GM12874 (cell line): ENCODE measurements around the gene COPA.

Experiments
- TF ChIP-seq, protein P1 (sequence below): IDR thresholded peaks from 2 replicates; pipeline ENCODE4 v1.5.1; 2011; ENCODE audit warnings: low read depth, mild to moderate bottlenecking, control low read depth, low read length, moderate library complexity; ENCODE audit not compliant: insufficient read depth

COPA gene

DNA sequence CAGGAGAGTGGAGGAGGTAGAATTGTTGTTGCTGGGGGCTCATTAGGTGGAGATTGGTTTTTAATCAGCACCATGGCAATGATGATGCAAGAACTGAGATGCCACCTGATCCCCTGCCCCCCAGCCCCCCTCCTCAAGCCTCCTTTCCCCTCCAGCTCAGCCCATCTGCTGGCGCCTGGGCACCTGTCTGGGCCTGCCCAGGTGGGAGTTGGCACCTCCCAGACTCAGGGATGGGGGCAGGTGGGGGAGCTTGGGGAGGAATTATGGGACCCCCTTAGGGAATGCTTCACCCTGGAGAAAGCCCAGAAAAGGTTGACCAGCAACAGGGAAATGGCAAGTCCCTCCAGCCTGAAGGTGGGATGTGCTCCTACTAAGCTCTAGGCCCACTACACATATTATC is 22.3 kb upstream of the COPA start:
- TF ChIP-seq, protein P1, sequence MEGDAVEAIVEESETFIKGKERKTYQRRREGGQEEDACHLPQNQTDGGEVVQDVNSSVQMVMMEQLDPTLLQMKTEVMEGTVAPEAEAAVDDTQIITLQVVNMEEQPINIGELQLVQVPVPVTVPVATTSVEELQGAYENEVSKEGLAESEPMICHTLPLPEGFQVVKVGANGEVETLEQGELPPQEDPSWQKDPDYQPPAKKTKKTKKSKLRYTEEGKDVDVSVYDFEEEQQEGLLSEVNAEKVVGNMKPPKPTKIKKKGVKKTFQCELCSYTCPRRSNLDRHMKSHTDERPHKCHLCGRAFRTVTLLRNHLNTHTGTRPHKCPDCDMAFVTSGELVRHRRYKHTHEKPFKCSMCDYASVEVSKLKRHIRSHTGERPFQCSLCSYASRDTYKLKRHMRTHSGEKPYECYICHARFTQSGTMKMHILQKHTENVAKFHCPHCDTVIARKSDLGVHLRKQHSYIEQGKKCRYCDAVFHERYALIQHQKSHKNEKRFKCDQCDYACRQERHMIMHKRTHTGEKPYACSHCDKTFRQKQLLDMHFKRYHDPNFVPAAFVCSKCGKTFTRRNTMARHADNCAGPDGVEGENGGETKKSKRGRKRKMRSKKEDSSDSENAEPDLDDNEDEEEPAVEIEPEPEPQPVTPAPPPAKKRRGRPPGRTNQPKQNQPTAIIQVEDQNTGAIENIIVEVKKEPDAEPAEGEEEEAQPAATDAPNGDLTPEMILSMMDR: no peak

DNA sequence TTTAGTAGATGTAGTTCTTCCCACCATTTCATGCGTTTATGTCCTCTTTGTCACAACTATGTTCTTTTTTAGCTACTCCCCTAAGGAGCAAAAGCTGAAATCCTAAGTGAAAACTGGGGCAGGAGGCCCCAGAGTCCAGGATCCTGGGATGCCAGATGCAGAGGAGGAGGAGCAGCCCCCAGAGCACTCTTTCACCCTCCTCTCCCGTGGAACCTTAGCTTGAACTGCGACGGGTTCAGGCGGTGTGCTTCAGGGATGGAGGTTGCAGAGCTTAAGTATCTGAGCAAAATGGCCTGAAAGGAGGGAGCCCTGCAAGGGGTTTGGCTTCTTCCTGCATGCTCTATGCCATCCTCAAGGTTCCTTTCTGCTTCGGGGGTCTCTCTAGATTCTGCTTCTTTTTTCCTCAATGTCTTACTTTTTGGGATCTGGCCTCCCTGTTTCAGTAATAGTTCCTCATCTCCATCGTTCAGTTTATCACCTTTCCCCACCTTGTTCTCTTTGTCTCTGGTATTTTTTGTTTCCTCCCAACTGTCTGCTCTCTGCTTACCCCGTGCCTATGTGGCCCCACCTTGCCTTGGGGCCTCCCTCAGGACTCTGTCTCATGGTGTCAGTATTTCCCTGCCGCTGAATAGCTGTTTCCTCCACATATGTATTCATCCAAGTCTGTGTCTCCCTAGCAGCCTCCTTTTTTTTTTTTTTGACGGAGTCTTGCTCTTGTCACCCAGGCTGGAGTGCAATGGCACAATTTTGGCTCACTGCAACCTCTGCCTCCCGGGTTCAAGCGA is 21.1 kb upstream of the COPA start:
- TF ChIP-seq, protein P1: no peak

DNA sequence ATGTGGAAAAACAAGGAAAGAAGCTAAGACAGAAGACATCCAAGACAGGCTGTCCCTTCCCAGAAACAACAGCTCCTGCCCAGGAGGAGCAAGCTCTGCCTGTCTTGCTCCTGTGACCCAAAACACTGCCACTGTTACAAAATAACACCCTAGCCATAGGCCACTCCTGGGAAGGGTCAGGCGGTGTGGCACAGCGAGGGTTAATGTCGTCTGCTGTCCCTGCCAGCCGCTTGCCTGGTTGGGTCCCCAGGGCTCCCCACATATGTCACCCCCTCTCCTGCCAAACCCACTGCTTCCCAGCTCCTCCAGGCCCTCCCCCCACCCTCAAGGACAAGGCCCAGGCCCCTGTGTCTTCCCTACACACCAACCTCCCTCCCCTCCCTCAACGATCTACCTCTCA is 20.0 kb upstream of the COPA start:
- TF ChIP-seq, protein P1: no peak

DNA sequence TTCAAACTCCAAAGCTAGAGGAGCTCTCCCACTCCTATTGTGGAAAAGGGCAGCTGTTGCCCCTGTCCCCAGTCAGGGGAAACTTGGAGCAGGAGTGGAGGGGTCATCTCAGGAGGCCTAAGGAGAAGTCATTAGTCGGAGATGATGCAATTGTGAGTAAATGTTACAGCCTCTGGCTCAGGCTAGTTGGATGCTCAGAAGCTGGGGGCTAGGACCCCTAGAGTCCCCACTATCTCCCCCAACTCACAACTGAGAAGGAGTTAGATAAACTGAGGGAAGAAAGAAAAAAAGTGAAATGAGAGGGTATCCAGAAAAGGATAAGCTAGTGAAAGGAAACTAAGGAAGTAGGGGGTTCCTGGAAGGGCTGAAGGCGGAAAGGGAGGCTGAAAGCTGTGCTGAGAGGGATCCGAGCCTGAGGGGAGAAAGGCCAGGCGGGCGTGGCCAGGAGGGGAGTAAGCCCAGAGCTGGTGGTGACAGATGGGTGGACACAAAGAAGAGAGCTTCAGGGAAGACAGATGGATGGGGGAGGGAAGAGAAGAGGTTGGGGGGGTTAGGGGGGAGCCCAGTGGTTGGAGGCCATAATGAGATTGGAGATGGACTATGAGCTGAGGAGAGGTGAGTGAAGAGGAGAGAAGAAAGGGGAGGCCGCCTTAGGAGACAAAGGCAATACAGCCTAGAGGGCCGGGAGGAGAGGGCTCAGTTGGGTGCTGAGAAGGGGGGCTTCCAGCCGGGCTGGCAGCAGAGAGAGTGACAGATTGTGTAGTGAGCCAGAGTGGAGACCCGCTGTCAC is 19.3 kb upstream of the COPA start:
- TF ChIP-seq, protein P1: no peak

DNA sequence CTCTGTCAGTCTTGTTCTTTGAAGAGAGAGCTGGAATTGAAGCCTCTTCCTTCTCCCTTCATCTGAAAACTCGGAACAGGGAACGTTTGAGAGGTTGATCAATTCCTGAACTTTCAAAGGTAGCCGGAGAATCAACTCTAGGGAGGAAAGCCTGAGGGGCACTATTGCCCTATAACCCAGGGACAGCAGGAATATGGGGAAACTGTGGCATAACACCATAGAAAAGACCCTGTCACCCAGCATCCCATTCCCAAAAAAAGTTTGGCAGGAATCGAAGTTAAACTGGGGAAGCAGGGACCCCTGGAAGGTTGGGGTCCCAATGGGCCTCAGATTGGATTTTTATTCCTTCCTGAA is 18.7 kb upstream of the COPA start:
- TF ChIP-seq, protein P1: no peak

DNA sequence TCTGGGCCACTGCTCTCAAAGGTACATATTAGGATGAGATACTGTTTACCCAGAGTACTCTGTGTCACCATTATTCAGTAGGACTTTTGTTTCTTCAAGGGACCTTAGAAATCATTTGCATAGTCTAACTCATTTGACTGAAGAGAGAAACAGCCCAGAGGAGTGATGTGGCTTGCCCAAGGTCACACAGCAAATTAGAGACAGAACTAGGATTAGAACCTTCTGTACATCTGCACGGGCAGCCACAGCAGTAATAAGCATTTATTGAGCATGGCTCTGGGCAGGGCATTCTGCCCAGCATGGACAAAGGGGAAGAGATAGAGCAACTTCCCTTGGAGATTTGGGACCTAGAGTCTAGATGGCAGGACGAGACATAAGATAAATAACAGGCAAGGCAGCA is 18.1 kb upstream of the COPA start:
- TF ChIP-seq, protein P1: no peak

DNA sequence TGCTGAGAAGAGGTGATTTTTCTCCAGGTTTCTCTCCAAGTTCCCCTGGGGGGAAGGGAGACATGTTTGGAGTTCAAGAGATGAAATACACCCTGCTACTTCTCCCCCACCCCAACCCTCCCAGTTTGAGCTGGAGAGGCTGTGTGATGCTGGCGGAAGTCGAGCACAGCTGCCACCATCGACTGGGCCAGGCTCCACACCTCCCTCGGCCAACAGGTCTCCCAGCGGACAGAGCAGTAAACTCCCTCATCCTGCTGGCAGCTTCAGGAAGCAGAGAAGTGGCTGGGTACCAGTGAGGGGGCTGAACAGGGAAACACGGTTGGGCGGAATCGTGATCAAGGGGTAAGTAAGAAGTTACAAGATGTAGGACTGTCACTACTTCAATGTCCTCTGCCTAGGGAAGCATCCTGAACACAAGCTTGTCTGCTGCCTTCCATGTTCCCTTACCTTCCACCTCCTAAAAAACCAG is 17.2 kb upstream of the COPA start:
- TF ChIP-seq, protein P1: no peak
